Stimulated activated CD4-positive, alpha-beta T cell treated with anti-CD3 and anti-CD28 coated beads, Interleukin-4, amount 100 ng/mL, for 48 hours (primary cell): Measurements from ENCODE around the gene SELENOM.
"Not testable (repeated sequence)": the region's sequence is repeated elsewhere in the genome, so short reads cannot be mapped to it uniquely, and the experiment has no call there.

Experiments
- DNase-seq, 2 donors: peaks; one replicate each; pipeline ENCODE4 v3.0.0-alpha.2; 2020; ENCODE audit warnings: low read depth in 2 of 2

Gene SELENOM

GRCh38 chr22:31078389-31078788 lies 29.0 kb downstream of the SELENOM start:
- DNase-seq: not testable (repeated sequence)

- no peak for DNase-seq
These were observed 29.7 kb downstream of the SELENOM start for GRCh38 chr22:31077681-31078080.

- no peak for DNase-seq
These were observed 31.4 kb downstream of the SELENOM start for GRCh38 chr22:31075961-31076360.

GRCh38 chr22:31073545-31074145 lies 33.7 kb downstream of the SELENOM start:
- not testable (repeated sequence) for DNase-seq

- DNase-seq: not testable (repeated sequence)
These were observed 34.2 kb downstream of the SELENOM start for GRCh38 chr22:31073125-31073524.

GRCh38 chr22:31069691-31070314 lies 37.6 kb downstream of the SELENOM start:
- not testable (repeated sequence) for DNase-seq

GRCh38 chr22:31068970-31069369 lies 38.4 kb downstream of the SELENOM start:
- no peak for DNase-seq

- DNase-seq: no peak
These were observed 43.0 kb downstream of the SELENOM start for GRCh38 chr22:31064369-31064768.

GRCh38 chr22:31062566-31063230 lies 44.7 kb downstream of the SELENOM start:
- no peak for DNase-seq

GRCh38 chr22:31059663-31060062 lies 47.7 kb downstream of the SELENOM start:
- DNase-seq: not testable (repeated sequence)

GRCh38 chr22:31056986-31057599 lies 50.3 kb downstream of the SELENOM start:
- DNase-seq: no peak

- DNase-seq: no peak
These were observed 51.7 kb downstream of the SELENOM start for GRCh38 chr22:31055635-31056159.

- no peak for DNase-seq
These were observed 52.2 kb downstream of the SELENOM start for GRCh38 chr22:31055117-31055634.
